Renal cortical epithelial cell (primary cell): ENCODE data around the gene SPAG7. TPM values are rescaled to one million over a fixed set of nuclear protein-coding genes. Genes with fewer than 3 reads are reported as not detected.

Experiments
- DNase-seq: peaks from one replicate; pipeline ENCODE4 v3.0.0-alpha.2; 2011; ENCODE audit warnings: low read depth
- total RNA-seq: library from RNA; depleted of rRNA; stranded (reverse); fragments of >200 nt; gene quantifications from 2 replicates; pipeline ENCODE4 v1.2.3, GENCODE V29; 2014

The SPAG7 gene
- total RNA-seq, 1 donor from 2014 or later = 66.5 TPM

DNA sequence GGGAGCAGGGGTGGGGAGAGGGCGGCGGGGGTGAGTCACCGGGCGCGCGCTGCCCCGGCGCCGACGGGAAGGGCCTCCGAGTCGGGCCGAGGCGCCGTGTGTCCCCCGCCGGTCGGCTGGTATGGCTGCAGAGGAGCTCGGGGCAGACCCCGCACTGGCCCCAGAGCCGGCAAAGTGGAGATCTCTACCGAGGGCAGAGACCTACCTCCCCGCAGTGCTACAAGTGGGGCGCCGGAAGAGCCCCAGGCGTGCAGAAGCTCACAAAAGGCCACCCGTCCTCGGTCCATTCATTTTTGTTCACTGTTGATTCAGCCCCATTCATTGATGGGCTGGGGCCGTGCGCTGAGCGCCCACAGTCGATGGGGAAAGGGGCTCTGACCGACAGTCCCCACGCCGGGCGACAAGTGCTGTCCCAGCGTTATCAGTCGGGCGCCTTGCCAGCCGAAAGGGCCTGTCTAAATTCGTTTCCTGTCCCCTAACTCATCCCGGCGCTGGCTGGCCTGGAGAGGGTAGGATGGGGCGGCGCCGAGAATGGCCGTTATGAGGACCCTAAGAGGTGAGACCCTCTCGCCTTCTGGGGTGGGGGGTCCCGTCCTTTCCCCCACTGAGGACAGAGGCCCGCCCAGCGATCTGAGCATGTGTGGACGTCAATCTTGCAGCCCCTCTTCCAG is 17.4 kb downstream of the SPAG7 start:
- DNase-seq = no peak

DNA sequence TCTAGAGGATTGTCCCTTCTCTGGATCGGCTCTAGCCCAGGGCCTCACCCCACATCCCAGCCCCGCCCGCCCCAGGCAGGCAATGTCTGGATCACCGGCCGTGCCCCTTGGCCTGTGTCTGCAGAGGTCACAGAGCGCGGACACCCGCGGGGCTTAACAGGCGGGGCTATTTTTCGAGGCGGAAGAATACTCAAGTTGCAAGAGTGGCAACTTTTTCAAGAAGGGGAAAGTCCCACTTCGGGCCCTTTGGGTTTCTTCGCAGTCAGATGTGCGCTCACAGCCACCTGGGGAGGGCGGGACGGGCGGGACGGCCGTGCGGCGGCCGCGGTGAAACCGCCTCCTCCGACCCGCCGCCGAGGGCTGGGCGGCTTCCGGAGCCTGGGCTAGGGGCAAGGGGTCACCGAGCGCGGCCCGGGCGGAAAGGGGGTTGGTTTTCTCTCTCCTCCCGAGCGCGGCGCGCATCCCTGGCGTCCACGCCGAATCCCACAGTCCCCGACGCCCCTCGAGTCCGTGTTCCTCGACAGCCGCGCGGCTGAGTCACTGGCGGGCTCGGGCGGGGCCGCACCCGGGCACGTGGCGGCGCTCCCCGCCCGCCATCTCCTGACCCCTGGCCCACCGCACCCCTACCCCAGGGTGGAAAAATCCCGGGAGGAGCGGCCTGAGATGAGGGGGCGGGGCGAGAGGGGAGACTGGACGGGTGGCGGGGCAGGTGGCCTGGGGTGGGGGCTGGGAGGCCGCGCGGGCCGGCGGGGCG is 18.1 kb downstream of the SPAG7 start:
- peak; percentile 62 for DNase-seq

DNA sequence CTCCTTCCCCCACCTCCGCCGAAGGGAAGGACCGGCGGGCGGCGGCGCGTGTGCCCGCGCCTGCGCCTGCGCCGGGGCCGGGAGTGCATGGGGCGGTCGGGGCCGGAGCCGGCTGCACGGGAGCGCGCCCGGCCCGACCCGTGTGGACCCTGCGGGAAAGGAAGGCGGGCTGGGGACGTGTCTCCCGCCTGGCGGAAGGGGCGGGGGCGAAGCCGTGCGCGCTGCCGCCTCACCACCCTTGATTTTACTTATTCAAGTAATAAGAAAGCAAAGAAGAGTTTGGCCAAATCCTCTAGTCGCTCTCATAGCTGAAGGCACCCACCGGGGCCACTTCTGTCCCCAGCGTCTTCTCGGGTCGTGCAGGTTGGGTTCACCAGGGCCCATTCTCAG is 18.7 kb downstream of the SPAG7 start:
- DNase-seq = peak; percentile 57

DNA sequence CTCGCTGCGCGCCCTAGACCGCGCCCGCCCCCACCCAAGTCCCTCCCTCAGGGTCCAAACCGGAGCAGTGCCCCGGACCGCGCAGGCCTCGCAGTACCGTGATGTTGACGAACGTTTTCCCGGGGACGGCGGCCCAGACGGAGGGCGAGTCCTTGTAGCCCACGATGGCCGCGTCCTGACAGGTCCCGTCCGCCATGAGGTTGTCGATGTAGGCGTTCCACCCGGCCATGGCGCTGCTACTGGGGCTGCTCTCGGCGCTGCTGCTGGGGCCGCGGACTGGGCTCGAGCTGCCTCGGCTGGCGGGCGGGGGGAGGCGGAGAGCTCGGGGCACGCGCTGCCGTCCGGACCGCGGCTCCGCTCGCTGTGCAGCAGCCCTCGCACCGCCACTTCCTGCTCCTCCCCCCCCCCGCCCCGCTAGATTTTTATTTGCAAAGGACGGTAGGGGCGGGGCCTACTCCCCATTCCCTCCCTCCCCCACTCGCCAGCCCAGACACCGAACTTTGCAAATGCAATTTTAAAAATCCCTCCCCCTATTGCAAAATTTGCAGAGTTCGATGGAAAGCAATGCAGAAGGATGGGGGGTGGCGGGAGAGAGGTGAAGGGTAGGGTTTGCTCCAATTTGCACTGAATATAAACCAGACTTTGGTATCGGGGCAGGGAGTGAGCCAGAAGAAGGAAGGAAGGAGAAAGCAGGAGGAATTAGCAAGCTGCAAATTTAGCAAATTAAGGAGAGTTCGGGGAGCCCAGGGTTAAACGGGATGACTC is 19.3 kb downstream of the SPAG7 start, which contains the start of gene PFN1:
Gene PFN1 (minus strand): TSS at position 365 of the 765 bp plus-strand sequence. CDS start 136 bp downstream, at position 229.
- peak; percentile 76 for DNase-seq

DNA sequence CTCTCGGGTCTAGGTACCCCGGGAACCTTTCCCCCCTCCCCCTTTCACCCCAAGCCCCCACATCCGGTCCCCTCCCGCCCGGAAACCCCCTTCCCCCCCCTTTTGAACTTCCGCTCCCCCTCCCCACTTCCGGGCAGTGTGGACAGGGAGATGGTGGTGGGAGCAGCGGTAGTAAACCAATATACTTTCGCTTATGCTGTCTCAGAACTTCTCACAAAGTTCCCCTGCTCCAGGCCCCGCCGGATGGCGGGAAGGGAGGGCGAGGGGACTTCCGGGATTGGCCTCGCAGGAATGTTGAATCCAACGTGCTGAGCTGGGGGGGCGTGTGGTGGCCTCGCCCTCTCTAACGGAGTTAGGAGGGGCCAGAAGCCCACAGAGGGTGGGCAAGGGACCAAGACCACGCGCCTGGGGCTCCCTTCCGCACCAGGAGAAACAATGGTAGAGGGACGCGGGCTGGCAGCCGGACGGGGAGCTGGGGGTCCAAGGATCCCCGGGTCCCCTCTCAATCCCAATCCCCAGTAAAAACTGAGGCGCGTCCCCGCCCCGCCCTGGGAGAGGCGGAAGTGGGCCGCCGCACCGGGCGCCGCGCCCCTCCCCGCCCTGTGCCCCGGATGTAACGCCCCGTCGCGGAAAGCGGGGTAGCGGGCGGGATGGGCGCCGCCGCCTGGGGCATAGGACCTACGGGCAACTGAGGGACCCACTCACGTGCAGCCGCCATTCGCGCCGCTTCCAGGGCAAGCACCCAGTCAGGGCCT is 20.0 kb downstream of the SPAG7 start:
- no peak for DNase-seq

DNA sequence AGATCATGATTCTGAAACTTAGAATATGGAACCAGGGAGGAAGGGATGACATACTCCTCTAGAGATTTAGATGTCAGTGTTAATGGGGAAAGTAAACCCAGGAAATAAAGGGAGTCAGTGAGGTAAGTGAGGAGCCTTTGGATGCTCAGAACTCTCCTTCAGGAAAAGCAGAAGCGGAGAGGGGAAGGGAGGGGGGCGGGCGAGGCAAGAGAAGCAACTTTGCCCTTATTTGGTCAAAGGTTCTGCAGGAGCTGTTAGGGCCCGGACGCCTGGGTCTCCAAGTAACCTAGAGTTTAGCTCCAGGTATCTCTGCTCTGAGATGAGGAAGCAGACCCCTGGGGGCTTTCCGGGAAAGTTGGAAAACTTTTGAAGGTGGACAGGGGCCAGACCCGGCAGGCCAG is 20.6 kb downstream of the SPAG7 start:
- no peak for DNase-seq

DNA sequence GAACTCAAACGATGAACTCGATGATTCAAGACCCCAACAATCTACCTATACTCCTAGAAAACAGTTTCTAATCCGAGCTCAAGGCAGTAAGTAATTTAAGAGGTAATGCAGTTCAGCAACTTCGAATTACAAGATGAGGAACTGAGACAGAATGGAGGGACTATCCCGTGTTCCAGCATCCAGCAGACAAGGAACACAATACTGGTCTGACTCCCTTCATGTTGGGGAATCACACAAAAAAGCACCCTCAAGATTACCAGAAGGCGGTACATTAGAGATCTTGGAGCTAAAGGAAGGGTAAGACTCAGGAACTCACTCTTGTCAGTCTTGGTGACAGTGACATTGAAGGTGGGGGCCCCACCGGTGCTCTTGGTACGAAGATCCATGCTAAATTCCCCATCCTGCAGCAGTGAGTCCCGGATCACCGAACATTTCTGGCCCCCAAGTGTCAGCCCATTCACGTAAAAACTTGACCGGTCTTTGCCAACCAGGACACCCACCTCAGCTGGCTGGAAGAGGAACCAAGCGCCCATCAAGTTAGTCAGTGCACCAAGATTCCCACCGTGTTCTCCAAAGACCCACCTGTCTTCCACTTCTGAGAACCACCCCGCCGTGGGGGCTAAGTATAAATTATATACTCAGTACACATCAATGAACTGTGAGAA is 21.2 kb downstream of the SPAG7 start:
- DNase-seq = no peak

DNA sequence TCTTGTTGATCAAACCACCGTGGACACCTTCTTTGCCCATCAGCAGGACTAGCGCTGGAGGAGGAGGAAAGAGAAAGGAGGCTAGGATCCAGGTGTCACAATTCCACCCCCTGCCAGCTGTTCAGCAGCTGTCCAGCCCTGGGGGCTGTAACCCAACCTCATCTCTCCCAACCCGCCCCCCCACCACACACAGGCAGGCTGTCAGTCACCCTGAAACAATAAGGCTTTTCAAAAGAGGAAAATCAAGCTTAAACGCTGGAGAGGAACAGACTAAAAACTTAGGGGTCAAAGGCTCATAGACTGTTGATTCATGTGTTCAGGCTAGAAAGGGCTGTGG is 21.7 kb downstream of the SPAG7 start:
- no peak for DNase-seq

DNA sequence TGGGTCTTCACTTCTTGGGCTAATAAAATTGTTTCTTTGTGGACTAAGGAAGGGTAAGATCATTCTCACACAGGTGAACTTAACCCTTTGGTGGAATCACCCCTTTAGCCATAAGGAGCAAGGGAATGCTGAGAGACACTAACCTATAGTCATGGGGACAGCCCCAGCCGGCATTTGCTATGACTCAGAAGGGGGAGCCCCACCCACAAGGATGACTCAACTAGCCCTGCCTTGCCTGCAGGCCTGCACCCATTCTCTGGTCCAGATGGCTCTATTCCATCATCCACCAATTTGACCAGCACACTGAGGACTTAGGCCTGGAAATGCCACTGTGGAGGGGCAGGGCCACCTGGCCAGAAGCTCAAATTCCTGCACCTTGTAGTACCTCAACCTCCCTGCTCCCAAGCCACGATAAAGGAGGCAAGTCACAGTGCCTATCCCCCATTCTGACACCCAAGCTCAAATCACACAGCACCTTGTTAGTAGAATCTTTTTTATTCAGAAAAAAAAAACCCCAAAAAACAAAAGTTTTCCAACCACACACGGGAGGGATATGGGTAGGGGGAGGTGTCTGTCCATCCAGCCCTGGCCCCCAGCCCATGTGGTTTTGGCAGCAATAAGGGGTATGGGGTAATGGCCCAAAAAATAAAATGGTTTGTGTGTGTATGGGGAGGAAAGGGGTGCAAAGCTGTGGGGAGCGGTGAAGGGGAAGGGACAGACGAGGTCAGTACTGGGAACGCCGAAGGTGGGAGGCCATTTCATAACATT is 22.3 kb downstream of the SPAG7 start:
- DNase-seq = peak; percentile 79

DNA sequence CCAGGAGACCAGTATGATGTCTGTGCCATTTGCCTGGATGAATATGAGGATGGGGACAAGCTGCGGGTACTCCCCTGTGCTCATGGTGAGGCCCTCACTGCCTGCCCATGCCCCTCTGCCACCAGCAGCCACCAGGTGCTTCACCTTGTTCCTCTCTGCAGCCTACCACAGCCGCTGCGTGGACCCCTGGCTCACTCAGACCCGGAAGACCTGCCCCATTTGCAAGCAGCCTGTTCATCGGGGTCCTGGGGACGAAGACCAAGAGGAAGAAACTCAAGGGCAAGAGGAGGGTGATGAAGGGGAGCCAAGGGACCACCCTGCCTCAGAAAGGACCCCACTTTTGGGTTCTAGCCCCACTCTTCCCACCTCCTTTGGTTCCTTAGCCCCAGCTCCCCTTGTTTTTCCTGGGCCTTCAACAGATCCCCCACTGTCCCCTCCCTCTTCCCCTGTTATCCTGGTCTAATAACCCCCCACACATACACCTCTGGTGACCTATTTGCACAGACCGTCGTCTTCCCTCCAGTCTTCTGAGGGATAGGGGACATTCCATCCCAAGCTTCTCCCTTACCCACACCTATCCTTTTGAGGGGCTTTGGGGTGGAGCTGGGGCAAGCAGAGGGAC is 23.0 kb downstream of the SPAG7 start:
- no peak for DNase-seq

DNA sequence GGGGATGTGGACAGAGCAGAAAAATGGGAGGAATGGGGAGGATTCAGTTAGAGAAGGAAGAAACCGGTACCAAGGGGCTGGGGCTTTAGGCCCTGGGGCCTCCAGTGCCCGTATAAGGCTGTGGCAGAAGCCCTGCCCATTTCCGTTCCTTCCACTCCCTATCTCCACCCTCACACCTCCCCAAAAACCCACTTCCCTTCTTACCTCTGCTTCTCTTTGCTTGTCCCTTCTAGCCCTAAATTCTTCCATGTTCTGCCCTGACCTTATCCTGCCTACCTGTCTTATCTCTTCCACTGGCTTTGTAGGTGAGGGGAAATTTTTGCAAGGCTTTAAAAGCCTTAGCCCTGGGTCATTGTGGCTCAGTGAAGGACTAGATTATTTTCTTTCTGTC is 23.5 kb downstream of the SPAG7 start:
- DNase-seq = no peak

DNA sequence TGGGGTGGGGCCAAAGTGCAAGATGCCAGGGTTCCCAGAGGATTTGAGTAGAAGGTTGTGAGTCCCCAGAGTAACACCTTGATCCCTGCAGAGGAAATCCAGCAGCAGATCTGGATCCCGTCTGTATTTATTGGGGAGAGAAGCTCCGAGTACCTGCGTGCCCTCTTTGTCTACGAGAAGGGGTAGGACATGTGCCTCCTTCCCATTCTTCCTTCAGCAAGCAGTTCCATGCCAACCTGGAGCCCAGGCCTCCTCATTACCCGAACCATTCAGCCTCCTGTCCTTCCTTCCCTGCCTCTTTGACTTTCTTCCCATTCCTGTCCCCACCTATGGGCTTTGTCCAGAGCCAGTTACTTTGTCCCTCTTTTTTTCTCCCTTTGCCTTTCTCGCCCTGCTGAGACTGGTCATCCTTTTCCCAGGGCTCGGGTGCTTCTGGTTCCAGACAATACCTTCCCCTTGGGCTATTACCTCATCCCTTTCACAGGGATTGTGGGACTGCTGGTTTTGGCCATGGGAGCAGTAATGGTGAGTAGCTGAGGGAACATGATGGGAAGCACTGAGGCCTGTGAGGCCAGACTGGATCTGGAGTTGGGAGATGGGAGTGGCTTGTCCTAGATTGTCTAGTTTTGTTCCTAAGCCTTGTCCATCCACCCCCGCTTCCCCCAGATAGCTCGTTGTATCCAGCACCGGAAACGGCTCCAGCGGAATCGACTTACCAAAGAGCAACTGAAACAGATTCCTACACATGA is 24.7 kb downstream of the SPAG7 start:
- DNase-seq = no peak

DNA sequence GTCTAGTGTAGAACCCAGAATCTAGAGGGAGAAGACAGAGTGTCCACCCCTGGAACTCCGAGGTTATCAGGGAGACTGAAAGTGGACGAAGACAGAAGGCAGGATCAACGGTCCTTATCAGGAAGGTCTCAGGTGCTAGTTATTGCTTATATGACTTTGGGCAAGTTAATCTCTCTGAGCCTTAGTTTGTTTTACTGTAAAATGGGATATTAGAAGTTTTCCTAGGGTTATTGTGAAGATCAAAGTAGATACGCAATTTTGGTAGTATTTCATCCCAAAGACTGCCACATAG is 26.4 kb downstream of the SPAG7 start:
- DNase-seq = no peak

DNA sequence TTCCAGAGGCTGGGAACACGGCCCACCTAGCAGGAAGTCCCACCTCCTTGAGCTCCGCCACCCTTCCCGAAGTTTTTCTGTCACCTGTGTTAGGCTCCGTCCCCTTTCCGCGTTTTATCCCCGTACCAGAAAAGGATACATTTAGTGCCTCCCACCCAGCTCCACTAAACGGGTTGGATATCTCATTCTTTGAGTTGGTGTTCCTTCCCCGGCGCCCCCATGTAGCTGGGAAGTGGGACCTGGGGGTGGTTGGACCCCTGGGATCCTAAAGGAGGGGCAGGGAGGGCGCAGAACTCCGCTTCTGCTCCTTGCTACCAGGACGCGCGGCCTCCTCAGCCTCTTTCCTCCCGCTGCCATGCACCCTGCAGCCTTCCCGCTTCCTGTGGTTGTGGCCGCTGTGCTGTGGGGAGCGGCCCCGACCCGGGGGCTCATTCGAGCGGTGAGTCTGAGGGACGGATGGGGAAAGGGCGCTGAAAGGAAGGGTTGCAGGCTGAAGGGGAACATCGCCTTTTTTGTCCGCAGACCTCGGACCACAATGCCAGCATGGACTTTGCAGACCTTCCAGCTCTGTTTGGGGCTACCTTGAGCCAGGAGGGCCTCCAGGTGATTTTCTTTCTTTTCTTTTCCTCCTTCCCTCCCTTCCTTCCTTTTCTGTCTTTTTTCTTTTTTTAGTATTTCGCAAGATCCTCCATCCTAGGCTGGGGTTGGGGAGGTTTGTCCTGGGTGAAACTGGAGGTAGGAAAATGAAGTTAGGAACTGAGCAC is 26.9 kb downstream of the SPAG7 start:
- no peak for DNase-seq

DNA sequence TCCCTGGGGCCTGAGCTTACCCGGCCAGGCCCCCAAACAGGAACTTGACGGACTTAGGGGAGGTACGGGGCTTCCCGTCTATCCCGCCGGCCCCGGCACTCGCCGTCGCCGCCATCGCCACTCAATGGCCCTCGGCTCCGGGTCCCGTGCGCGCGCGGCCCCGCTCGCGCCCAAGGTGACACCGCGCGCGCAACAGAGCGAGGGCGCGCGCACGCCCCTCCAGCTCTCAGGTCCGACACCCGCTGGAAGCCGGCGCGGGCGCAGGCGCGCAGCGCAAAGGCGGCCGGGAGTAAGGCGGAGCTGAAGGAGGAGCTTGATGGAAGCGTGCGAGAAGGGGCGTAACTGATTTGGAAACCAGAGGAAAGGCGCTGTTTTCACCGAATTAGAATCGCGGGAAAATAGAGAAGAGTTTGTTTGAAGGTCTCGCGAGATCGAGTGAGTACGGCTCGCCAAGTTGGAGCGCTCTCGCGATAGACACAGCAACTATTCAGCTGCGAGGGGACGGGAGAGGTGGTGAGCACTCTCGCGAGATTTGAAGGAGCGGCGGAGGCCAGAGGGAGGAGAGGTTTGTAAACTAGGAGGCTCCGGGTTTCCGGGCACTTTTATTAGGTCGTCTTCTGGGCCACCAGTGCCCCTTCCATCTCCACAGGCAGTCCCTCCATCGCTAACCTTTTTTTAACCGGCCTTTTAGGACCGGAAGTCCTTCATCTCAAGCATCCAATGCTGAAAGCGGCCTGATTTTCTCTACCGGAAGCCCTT is 27.6 kb downstream of the SPAG7 start, which contains the start of the genes RNF167 and SLC25A11:
Gene RNF167 (plus strand): TSS at position 473 of the 759 bp plus-strand sequence. CDS start 642 bp downstream, outside the sequence.
Gene SLC25A11 (minus strand): TSS at position 251 of the 759 bp plus-strand sequence. CDS start 136 bp downstream, at position 115.
- DNase-seq = peak; percentile 99

DNA sequence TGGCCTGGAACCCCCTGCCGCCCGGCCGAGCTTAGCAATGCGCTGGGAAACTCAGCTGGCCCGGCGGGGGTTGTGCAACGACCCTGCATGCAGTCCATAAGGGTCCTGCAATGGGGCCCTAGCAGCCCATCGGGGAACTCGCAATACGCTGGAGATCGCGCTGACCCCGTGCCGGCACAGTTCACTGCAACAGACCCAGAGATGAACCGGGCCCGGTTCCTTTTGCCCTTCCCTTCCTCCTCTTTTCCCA is 28.1 kb downstream of the SPAG7 start:
- DNase-seq = no peak

DNA sequence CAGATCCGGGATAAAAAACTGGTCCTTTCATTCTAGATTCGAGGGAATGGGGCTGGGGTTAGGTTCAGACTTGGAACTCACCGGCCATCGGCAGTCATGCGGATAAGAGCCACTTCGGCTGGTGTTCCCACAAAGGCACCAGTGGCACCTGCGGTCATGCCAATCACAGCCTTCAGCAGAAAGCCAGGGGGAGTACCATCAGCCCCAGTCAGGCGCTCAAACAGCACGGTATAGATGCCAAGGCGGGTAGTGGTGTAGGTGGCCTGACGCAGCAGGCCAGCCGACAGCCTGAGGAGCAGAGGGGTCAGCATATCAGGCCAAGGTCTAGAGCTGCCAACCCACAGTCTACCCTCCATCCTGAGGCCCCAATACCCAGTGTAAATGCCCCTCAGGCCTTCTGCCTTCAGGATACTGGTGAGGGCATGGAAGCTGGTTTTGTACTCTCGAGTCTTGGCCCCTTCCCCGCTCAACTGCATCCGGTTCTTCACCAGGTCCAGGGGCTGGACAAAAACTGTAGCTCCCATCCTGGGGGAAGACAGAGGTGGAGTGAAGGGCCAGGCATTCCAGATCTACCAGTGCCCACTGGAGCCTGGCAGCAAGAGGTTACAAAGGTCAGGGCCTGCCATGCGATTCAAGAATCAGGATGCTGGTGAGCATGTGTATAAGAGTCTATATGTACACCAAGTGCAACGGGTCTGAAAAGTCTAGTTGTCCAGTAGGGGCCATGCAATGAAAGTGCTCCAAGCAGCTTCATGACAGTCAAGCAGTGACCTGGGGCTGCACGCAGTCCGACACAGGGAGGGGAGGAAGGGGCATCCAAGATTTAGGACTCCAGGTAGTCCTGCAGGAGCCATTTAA is 28.7 kb downstream of the SPAG7 start:
- DNase-seq = no peak
